Choroid plexus epithelial cell (primary cell): ENCODE results near the gene TAB2.

ENCODE experiments used
- DNase-seq: peaks from one replicate; pipeline ENCODE4 v3.0.0-alpha.2; 2010; ENCODE audit warnings: low read depth
- H3K4me3 ChIP-seq: 2 replicates; pipeline ENCODE4 v1.5.1; 2011; ENCODE audit warnings: low read depth, mild to moderate bottlenecking, control low read depth, low read length, moderate library complexity
- CTCF ChIP-seq: conservative IDR thresholded peaks from 2 replicates; pipeline ENCODE4 v1.5.1; 2011; ENCODE audit warnings: low read depth, mild to moderate bottlenecking, control low read depth, inconsistent platforms, low read length, moderate library complexity

Gene TAB2

GRCh38 chr6:149275621-149276020, 41.9 kb upstream of the TAB2 start:
- peak; percentile 31 for DNase-seq
- TF ChIP-seq CTCF = no peak
- H3K4me3 ChIP-seq = no peak overlapping the region

- no peak for TF ChIP-seq CTCF
- DNase-seq = no peak
- no peak overlapping the region for H3K4me3 ChIP-seq
Observed at GRCh38 chr6:149277621-149278020, 39.9 kb upstream of the TAB2 start.

- no peak for DNase-seq
- no peak for TF ChIP-seq CTCF
- no peak overlapping the region for H3K4me3 ChIP-seq
Observed at GRCh38 chr6:149278997-149279396, 38.5 kb upstream of the TAB2 start.

- H3K4me3 ChIP-seq = no peak overlapping the region
- no peak for DNase-seq
- no peak for TF ChIP-seq CTCF
Observed at GRCh38 chr6:149284904-149285303, 32.6 kb upstream of the TAB2 start.

- TF ChIP-seq CTCF = no peak
Observed at GRCh38 chr6:149285626-149286025, 31.9 kb upstream of the TAB2 start.

GRCh38 chr6:149286905-149287304, 30.6 kb upstream of the TAB2 start:
- H3K4me3 ChIP-seq = no peak overlapping the region
- no peak for TF ChIP-seq CTCF

More at GRCh38 chr6:149285626-149286025, 31.9 kb upstream of the TAB2 start:
- no peak overlapping the region for H3K4me3 ChIP-seq
- no peak for DNase-seq

GRCh38 chr6:149289192-149289781, 28.2 kb upstream of the TAB2 start:
- H3K4me3 ChIP-seq = no peak overlapping the region
- TF ChIP-seq CTCF = no peak
- peak; percentile 10 for DNase-seq

More at GRCh38 chr6:149286905-149287304, 30.6 kb upstream of the TAB2 start:
- no peak for DNase-seq
